Measurements from ENCODE around the gene SNX18.

SNX18 gene

GRCh38 chr5:54528633-54529209, 11.2 kb downstream of the SNX18 start:
- TF ChIP-seq NFIC (IDR thresholded peaks at IDR 0.05), result no peak
- TF ChIP-seq TEAD4 (IDR thresholded peaks at IDR 0.05), result no peak
- no peak for TF ChIP-seq EGR1 (IDR thresholded peaks at IDR 0.05)
- TF ChIP-seq CEBPB (IDR thresholded peaks at IDR 0.05), result no peak
- TF ChIP-seq CREB1 (IDR thresholded peaks at IDR 0.05; ENCODE audit: low read depth), result no peak
- TF ChIP-seq, protein P1, sequence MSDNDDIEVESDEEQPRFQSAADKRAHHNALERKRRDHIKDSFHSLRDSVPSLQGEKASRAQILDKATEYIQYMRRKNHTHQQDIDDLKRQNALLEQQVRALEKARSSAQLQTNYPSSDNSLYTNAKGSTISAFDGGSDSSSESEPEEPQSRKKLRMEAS (IDR thresholded peaks at IDR 0.05), result no peak
- no peak for TF ChIP-seq ZBTB7A (IDR thresholded peaks at IDR 0.05; ENCODE audit: low read depth)
- TF ChIP-seq YY1 (IDR thresholded peaks at IDR 0.05; ENCODE audit: low read depth), result no peak
- TF ChIP-seq, protein P2, sequence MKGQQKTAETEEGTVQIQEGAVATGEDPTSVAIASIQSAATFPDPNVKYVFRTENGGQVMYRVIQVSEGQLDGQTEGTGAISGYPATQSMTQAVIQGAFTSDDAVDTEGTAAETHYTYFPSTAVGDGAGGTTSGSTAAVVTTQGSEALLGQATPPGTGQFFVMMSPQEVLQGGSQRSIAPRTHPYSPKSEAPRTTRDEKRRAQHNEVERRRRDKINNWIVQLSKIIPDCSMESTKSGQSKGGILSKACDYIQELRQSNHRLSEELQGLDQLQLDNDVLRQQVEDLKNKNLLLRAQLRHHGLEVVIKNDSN (IDR thresholded peaks at IDR 0.05), result no peak
- TF ChIP-seq TCF12 (IDR thresholded peaks at IDR 0.05; ENCODE audit: low read depth), result no peak
- no peak for TF ChIP-seq RAD21 (IDR thresholded peaks at IDR 0.05; ENCODE audit: low read depth)
- TF ChIP-seq, protein P3, sequence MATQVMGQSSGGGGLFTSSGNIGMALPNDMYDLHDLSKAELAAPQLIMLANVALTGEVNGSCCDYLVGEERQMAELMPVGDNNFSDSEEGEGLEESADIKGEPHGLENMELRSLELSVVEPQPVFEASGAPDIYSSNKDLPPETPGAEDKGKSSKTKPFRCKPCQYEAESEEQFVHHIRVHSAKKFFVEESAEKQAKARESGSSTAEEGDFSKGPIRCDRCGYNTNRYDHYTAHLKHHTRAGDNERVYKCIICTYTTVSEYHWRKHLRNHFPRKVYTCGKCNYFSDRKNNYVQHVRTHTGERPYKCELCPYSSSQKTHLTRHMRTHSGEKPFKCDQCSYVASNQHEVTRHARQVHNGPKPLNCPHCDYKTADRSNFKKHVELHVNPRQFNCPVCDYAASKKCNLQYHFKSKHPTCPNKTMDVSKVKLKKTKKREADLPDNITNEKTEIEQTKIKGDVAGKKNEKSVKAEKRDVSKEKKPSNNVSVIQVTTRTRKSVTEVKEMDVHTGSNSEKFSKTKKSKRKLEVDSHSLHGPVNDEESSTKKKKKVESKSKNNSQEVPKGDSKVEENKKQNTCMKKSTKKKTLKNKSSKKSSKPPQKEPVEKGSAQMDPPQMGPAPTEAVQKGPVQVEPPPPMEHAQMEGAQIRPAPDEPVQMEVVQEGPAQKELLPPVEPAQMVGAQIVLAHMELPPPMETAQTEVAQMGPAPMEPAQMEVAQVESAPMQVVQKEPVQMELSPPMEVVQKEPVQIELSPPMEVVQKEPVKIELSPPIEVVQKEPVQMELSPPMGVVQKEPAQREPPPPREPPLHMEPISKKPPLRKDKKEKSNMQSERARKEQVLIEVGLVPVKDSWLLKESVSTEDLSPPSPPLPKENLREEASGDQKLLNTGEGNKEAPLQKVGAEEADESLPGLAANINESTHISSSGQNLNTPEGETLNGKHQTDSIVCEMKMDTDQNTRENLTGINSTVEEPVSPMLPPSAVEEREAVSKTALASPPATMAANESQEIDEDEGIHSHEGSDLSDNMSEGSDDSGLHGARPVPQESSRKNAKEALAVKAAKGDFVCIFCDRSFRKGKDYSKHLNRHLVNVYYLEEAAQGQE (IDR thresholded peaks at IDR 0.05; ENCODE audit: low read depth), result no peak
- no peak for TF ChIP-seq FOXM1 (IDR thresholded peaks at IDR 0.05; ENCODE audit: borderline replicate concordance, low read depth)
- TF ChIP-seq EP300 (IDR thresholded peaks at IDR 0.05; ENCODE audit: borderline replicate concordance), result no peak
- no peak for TF ChIP-seq TAF1 (IDR thresholded peaks at IDR 0.05; ENCODE audit: low read depth)

GRCh38 chr5:54529565-54529964, 12.0 kb downstream of the SNX18 start:
- TF ChIP-seq EP300 (IDR thresholded peaks at IDR 0.05; ENCODE audit: borderline replicate concordance) (no peak), FOXM1 (IDR thresholded peaks at IDR 0.05; ENCODE audit: borderline replicate concordance, low read depth) (no peak), EGR1 (IDR thresholded peaks at IDR 0.05) (no peak), CEBPB (IDR thresholded peaks at IDR 0.05) (no peak), ZBTB7A (IDR thresholded peaks at IDR 0.05; ENCODE audit: low read depth) (no peak), TAF1 (IDR thresholded peaks at IDR 0.05; ENCODE audit: low read depth) (no peak), CREB1 (IDR thresholded peaks at IDR 0.05; ENCODE audit: low read depth) (no peak), RAD21 (IDR thresholded peaks at IDR 0.05; ENCODE audit: low read depth) (no peak), TCF12 (IDR thresholded peaks at IDR 0.05; ENCODE audit: low read depth) (no peak), NFIC (IDR thresholded peaks at IDR 0.05) (no peak), YY1 (IDR thresholded peaks at IDR 0.05; ENCODE audit: low read depth) (no peak)
- TF ChIP-seq, protein P1 (IDR thresholded peaks at IDR 0.05), result no peak
- TF ChIP-seq, protein P3 (IDR thresholded peaks at IDR 0.05; ENCODE audit: low read depth), result no peak
- TF ChIP-seq, protein P2 (IDR thresholded peaks at IDR 0.05), result no peak

- TF ChIP-seq, protein P2 (IDR thresholded peaks at IDR 0.05), result no peak
- no peak for TF ChIP-seq EGR1 (IDR thresholded peaks at IDR 0.05)
- TF ChIP-seq, protein P1 (IDR thresholded peaks at IDR 0.05), result no peak
- no peak for TF ChIP-seq TCF12 (IDR thresholded peaks at IDR 0.05; ENCODE audit: low read depth)
- no peak for TF ChIP-seq TAF1 (IDR thresholded peaks at IDR 0.05; ENCODE audit: low read depth)
- TF ChIP-seq CEBPB (IDR thresholded peaks at IDR 0.05), result no peak
- TF ChIP-seq CREB1 (IDR thresholded peaks at IDR 0.05; ENCODE audit: low read depth), result no peak
- no peak for TF ChIP-seq EP300 (IDR thresholded peaks at IDR 0.05; ENCODE audit: borderline replicate concordance)
- TF ChIP-seq NFIC (IDR thresholded peaks at IDR 0.05), result no peak
- TF ChIP-seq TEAD4 (IDR thresholded peaks at IDR 0.05), result no peak
- TF ChIP-seq FOXM1 (IDR thresholded peaks at IDR 0.05; ENCODE audit: borderline replicate concordance, low read depth), result no peak
- no peak for TF ChIP-seq YY1 (IDR thresholded peaks at IDR 0.05; ENCODE audit: low read depth)
- TF ChIP-seq, protein P3 (IDR thresholded peaks at IDR 0.05; ENCODE audit: low read depth), result no peak
- TF ChIP-seq ZBTB7A (IDR thresholded peaks at IDR 0.05; ENCODE audit: low read depth), result no peak
- TF ChIP-seq RAD21 (IDR thresholded peaks at IDR 0.05; ENCODE audit: low read depth), result no peak
Measured at GRCh38 chr5:54531546-54531945, 14.0 kb downstream of the SNX18 start.

Measured in Ishikawa (cell line).